Ovary (tissue), 9 donors: ENCODE data around the gene RAB40B. TPM values are rescaled to one million over a fixed set of nuclear protein-coding genes. Genes with fewer than 3 reads are reported as not detected.

Source experiments
- DNase-seq, 5 donors: peaks; one replicate each; pipeline ENCODE4 v3.0.0-alpha.2; 2019 to 2020
- H3K27ac ChIP-seq, 2 donors: fragments of 200-600 bp; one replicate each; pipeline versions ENCODE4 v1.5.1 to v1.8.0; 2019 to 2022
- H3K27me3 ChIP-seq: fragments of 200-600 bp; one replicate; pipeline ENCODE4 v1.8.0; 2022
- H3K36me3 ChIP-seq: fragments of 200-600 bp; sonication (generic); one replicate; pipeline ENCODE4 v1.5.1; 2019
- H3K4me1 ChIP-seq: one replicate; pipeline ENCODE4 v1.8.1; 2013; ENCODE audit warnings: mild to moderate bottlenecking, moderate library complexity; ENCODE audit not compliant: insufficient read depth
- H3K4me3 ChIP-seq: fragments of 200-600 bp; sonication (generic); one replicate; pipeline ENCODE4 v1.5.1; 2017
- H3K9me3 ChIP-seq, 2 donors: fragments of 200-600 bp in 1 of 2; sonication (generic) in 1 of 2; one replicate each; pipeline versions ENCODE4 v1.5.1 to v1.8.1; 2013 to 2019; ENCODE audit warnings: mild to moderate bottlenecking in 1 of 2, moderate library complexity in 1 of 2
- CTCF ChIP-seq, 3 donors: fragments of 450-650 bp in 2 of 3; fragments of 200-600 bp in 1 of 3; IDR thresholded peaks; one replicate each; pipeline versions ENCODE4 v1.5.1 to v1.8.0; 2016 to 2022; ENCODE audit warnings: antibody characterized with exemption in 3 of 3, mild to moderate bottlenecking in 1 of 3
- EP300 ChIP-seq: sonication (generic); formaldehyde crosslinking; IDR thresholded peaks from one replicate; pipeline ENCODE4 v1.6.1; 2017; ENCODE audit warnings: antibody characterized with exemption
- POLR2A ChIP-seq: fragments of 450-650 bp; IDR thresholded peaks from one replicate; pipeline ENCODE4 v1.6.1; 2017; ENCODE audit warnings: antibody characterized with exemption, mild to moderate bottlenecking, moderate library complexity
- WGBS, 3 donors: extraction: QIAGEN DNeasy Blood & Tissue Kit in 1 of 3; methylation state at CpG; one replicate each; pipeline versions ENCODE4 v1.1.5 to v1.1.7; 2013 to 2017; 5-methylcytosine and 5-hydroxymethylcytosine counted together
- intact Hi-C, 4 donors: fragments of 100-400 bp; cut with DNase I; formaldehyde crosslinking; loops; one replicate each; pipeline versions ENCODE4 v1.11.0 to v1.15.1; 2022 to 2023
- polyA plus RNA-seq, 2 donors: library from polyadenylated mRNA; stranded (reverse); fragments of 200-250 nt in 1 of 2; fragments of 350-450 nt in 1 of 2; fragmentation: Illumina TruSeq in 1 of 2; extraction: RNeasy Lipid Tissue Mini Kit (QIAGEN cat#74804) in 1 of 2; gene quantifications; one replicate each; pipeline ENCODE4 v1.2.3, GENCODE V29; 2013 to 2014
- total RNA-seq, 7 donors: library from RNA; depleted of rRNA in 2 of 7; stranded (reverse); fragments of >200 nt in 2 of 7; fragmentation: NEBNext Ultra II Directional in 3 of 7; extraction: Animal tissue kit (Norgen Biotek cat#: 25700) in 3 of 7; gene quantifications; one replicate each; pipeline versions ENCODE4 v1.1.0 to v1.2.4, GENCODE V29; 2016 to 2023
- donor health status: DM: no; HTN: no; CAD: no; lungs with moderate emphysema.
- donor health status: DM: no; HTN: no; CAD: no.
- donor health status: Bipolar disorder and iron deficiency.
- donor health status: DM: yes; HTN: yes; CAD: no.
- donor health status: DM: no; HTN: no; CAD: no.
- donor health status: DM: yes; HTN: yes; CAD: no.

Gene RAB40B
- total and polyA plus RNA-seq, 9 donors = 9.2 to 25.9 (median 14.9) TPM

DNA sequence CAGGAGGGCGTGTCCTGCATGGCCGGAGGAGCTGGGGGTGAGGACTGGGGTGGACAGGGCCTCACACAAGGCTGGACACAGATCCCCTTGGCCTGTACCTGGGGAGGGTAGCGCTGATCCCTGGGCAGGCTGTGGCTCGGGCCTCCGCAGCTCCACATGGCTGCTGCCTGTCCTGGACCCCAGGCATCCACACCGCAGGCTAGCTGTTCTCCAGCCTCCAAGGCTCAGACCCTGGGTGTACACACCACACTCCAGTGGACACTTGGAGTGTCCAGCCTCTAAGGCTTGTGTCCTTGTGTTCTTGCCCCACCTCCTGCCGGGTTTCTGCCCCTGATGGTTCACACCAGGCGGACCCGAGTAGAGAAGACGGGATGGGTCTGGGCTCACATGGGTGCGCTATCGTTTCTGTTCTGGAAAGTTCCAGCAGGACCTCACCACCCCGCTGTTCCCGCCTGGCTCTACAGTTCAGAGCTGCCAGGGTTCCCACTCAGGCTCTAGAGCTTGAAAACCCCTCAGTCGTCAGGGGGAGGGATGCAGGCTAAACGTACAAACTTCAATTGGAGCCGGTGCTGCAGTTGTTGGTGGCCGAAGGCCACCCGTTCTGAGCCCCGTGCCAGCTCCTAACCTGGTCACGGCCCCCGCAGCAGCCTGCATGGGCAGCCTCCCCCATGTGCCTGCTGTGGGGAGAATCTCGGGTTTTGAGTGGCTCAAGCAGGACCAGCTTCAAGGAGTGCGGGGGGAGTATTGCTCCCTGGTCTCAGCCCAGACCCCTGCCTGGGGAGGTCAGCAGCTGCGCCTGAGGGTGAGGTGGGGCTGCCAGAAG, 11.4 kb upstream of the RAB40B start:
- intact Hi-C loops = no loop called here
- TF ChIP-seq POLR2A (no peak), CTCF (IDR thresholded peaks at IDR 0.05) (no peak)
- 61 to 66% (median 66%) methylated on average over 23 to 25 of the region's 25 CpGs for WGBS, 3 donors
- Histone ChIP-seq H3K4me3 (no peak overlapping the region), H3K9me3 (no peaks in the 10 kb centered on the region), H3K27ac (no peak overlapping the region), H3K27me3 (no peaks in the 10 kb centered on the region), H3K36me3 (no peaks in the 10 kb centered on the region), H3K4me1 (no peaks in the 10 kb centered on the region)
- no peak for DNase-seq

DNA sequence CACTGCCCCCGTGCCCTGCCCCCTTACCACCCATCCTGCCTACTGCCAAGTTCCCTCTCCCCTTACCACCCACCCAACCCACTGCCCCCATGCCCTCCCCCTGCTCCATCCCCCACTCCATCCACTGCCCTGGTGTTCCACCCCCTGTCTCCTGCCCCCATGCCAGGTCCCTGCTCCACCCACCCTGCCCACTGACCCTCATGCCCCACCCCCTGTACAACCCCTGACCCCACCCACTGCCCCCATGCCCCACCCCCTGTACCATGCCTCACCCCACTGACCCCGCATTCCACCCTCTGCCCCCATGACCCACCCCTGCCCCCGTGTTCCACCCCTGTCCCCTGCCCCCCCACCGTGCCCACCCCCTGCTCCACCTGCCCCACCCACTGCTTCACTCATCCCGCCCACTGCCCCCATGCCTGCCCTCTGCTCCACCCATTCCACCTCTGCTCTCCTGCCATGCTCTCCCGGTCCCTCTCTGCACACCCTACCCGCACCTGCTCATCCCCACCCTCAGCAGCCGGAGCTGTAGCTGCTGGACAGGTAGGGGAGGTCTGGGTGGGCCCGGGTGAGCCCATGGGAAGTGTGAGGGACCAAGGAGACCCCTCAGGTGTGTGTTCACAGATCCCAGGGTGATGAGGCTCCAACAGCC, 10.7 kb upstream of the RAB40B start:
- no peak for TF ChIP-seq EP300
- no peak for TF ChIP-seq CTCF (IDR thresholded peaks at IDR 0.05)
- no peak for TF ChIP-seq POLR2A
- Histone ChIP-seq H3K4me3 (no peak overlapping the region), H3K27me3 (no peaks in the 10 kb centered on the region), H3K27ac (no peak overlapping the region), H3K9me3 (no peaks in the 10 kb centered on the region), H3K36me3 (no peaks in the 10 kb centered on the region), H3K4me1 (no peaks in the 10 kb centered on the region)
- WGBS, 3 donors = 59 to 66% (median 60%) methylated on average over 4 to 9 of the region's 9 CpGs
- no peak for DNase-seq
- intact Hi-C loops = no loop called here

DNA sequence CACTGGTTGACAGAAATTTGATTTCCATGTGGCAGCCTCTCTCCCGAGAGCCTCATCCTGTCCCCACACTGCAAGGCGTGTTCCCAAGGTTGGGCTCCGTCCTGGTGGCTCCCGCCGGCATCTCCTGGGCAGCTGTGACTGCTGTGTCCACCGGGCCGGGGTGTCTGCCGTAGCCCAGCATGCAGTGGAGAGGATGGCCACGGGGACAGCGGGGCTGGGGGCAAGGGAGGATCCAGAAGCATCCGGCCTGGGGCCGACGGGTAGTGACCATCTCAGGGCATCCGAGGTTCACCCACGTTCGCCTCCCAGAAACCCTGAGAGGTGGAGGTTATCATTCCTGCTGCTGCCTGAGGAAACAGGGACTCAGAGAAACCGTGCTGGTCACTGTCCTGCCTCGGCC, 7.3 kb upstream of the RAB40B start:
- WGBS, 3 donors = 89 to 91% (median 91%) methylated on average over 18 of the region's 18 CpGs
- TF ChIP-seq EP300 (no peak), CTCF (IDR thresholded peaks at IDR 0.05) (no peak), POLR2A (no peak)
- no peak overlapping the region for H3K27ac ChIP-seq
- H3K27me3 ChIP-seq = no peaks in the 10 kb centered on the region
- DNase-seq = no peak
- H3K9me3 ChIP-seq = no peaks in the 10 kb centered on the region
- intact Hi-C loops = no loop called here
- no peak overlapping the region for H3K4me3 ChIP-seq
- no peaks in the 10 kb centered on the region for H3K36me3 ChIP-seq
- H3K4me1 ChIP-seq = peaks cover 6% of the 10 kb centered on the region

GRCh38 chr17:82704886-82705285, 6.4 kb upstream of the RAB40B start:
- H3K27me3 ChIP-seq = no peaks in the 10 kb centered on the region
- 73 to 81% (median 79%) methylated on average over 13 of the region's 13 CpGs for WGBS, 3 donors
- intact Hi-C loops = no loop called here
- no peak overlapping the region for H3K27ac ChIP-seq
- no peak overlapping the region for H3K4me3 ChIP-seq
- H3K4me1 ChIP-seq = peaks cover 6% of the 10 kb centered on the region
- DNase-seq = no peak
- TF ChIP-seq CTCF (IDR thresholded peaks at IDR 0.05) (no peak), EP300 (no peak), POLR2A (no peak)
- no peaks in the 10 kb centered on the region for H3K36me3 ChIP-seq
- H3K9me3 ChIP-seq = no peaks in the 10 kb centered on the region
